DND-41 (cell line): ENCODE data around the gene GTF2H3.

Source experiments
- ATAC-seq: fragments of 200-7000 bp; cut with Tn5 transposase; 3 replicates; pipeline ENCODE4 v1.9.1; 2021; ENCODE audit warnings: low read depth; ENCODE audit not compliant: insufficient read depth
- DNase-seq: peaks from one replicate; pipeline ENCODE4 v3.0.0-alpha.2; 2020
- H2AFZ ChIP-seq: 2 replicates; pipeline ENCODE4 v1.6.0; 2012; ENCODE audit warnings: low read depth, low read length
- H3K27ac ChIP-seq: 2 replicates; pipeline ENCODE4 v1.5.1; 2012; ENCODE audit warnings: low read length, inconsistent platforms
- H3K27me3 ChIP-seq: fragments of 200-600 bp; sonication (generic); 2 replicates; pipeline ENCODE4 v1.6.0; 2012; ENCODE audit warnings: low read length, mild to moderate bottlenecking, inconsistent platforms; ENCODE audit not compliant: insufficient read depth, poor library complexity
- H3K36me3 ChIP-seq: 2 replicates; pipeline ENCODE4 v1.5.1; 2012; ENCODE audit warnings: low read length, inconsistent platforms; ENCODE audit not compliant: insufficient read depth
- H3K4me1 ChIP-seq: 2 replicates; pipeline ENCODE4 v1.5.1; 2012; ENCODE audit warnings: mild to moderate bottlenecking, low read length; ENCODE audit not compliant: insufficient read depth
- H3K4me2 ChIP-seq: 2 replicates; pipeline ENCODE4 v1.6.0; 2012; ENCODE audit warnings: mild to moderate bottlenecking, moderate library complexity, low read length, inconsistent platforms; ENCODE audit not compliant: insufficient read depth
- H3K4me3 ChIP-seq, 2 experiments: fragments of 200-600 bp in 1 of 2; shearing (Covaris generic) in 1 of 2; 2 replicates each; pipeline ENCODE4 v1.5.1; 2012 to 2016; ENCODE audit warnings: inconsistent platforms in 2 of 2, low read length in 2 of 2, mild to moderate bottlenecking in 2 of 2, low read depth in 1 of 2, moderate library complexity in 1 of 2
- H3K79me2 ChIP-seq: 2 replicates; pipeline ENCODE4 v1.6.0; 2012; ENCODE audit warnings: low read length, inconsistent platforms; ENCODE audit not compliant: insufficient read depth
- H3K9ac ChIP-seq: 2 replicates; pipeline ENCODE4 v1.6.0; 2012; ENCODE audit warnings: low read depth, mild to moderate bottlenecking, inconsistent platforms, low read length, moderate library complexity
- H3K9me3 ChIP-seq: 2 replicates; pipeline ENCODE4 v1.5.1; 2012; ENCODE audit warnings: low read length, moderate library complexity, mild to moderate bottlenecking, inconsistent platforms; ENCODE audit not compliant: insufficient read depth, severe bottlenecking
- H4K20me1 ChIP-seq: 2 replicates; pipeline ENCODE4 v1.6.0; 2012; ENCODE audit warnings: low read length; ENCODE audit not compliant: insufficient read depth
- EZH2 ChIP-seq: IDR thresholded peaks from 3 replicates; pipeline ENCODE4 v1.6.1; 2012; ENCODE audit warnings: borderline replicate concordance, low read depth, mild to moderate bottlenecking, moderate library complexity, low read length, inconsistent platforms; ENCODE audit not compliant: severe bottlenecking
- TF ChIP-seq, protein P1 (sequence below): IDR thresholded peaks from 2 replicates; pipeline ENCODE4 v1.5.1; 2012; ENCODE audit warnings: borderline replicate concordance, low read length, moderate library complexity, mild to moderate bottlenecking; ENCODE audit not compliant: poor library complexity, severe bottlenecking; ENCODE audit errors: extremely low read depth

The GTF2H3 gene

DNA sequence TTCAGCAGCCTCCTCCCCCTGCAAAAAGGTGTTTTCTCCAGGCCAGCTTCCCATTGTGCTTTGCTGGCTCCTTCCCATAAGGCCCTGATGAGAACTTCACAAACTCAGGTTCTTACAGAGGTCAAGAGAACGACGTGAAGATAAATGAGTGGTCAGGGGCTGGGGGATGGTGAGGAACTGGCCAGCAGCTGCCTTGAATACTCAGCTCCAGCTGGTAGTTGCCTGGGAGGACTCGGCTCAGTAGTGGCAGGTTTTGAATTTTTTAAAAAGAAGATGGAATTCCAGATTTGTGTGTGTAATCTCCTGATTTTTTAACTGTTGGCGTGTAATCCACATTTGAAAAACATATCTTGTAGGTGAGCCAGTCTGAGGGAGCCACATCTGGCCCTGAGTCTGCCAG is 25.9 kb upstream of the GTF2H3 start:
- Histone ChIP-seq H3K4me1 (peaks cover 32% of the 10 kb centered on the region), H3K4me3 (no peak overlapping the region), H4K20me1 (peaks cover 21% of the 10 kb centered on the region; the same call in 1 of the 2 replicates), H3K27me3 (no peaks in the 10 kb centered on the region), H3K4me2 (no peak overlapping the region), H2AFZ (no peak overlapping the region), H3K27ac (no peak overlapping the region), H3K9me3 (no peaks in the 10 kb centered on the region), H3K79me2 (peaks cover 76% of the 10 kb centered on the region), H3K36me3 (peaks cover 88% of the 10 kb centered on the region), H3K9ac (no peak overlapping the region)
- DNase-seq (no peak), ATAC-seq (no peak)
- TF ChIP-seq EZH2, result no peak
- TF ChIP-seq, protein P1, sequence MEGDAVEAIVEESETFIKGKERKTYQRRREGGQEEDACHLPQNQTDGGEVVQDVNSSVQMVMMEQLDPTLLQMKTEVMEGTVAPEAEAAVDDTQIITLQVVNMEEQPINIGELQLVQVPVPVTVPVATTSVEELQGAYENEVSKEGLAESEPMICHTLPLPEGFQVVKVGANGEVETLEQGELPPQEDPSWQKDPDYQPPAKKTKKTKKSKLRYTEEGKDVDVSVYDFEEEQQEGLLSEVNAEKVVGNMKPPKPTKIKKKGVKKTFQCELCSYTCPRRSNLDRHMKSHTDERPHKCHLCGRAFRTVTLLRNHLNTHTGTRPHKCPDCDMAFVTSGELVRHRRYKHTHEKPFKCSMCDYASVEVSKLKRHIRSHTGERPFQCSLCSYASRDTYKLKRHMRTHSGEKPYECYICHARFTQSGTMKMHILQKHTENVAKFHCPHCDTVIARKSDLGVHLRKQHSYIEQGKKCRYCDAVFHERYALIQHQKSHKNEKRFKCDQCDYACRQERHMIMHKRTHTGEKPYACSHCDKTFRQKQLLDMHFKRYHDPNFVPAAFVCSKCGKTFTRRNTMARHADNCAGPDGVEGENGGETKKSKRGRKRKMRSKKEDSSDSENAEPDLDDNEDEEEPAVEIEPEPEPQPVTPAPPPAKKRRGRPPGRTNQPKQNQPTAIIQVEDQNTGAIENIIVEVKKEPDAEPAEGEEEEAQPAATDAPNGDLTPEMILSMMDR, result no peak

- peaks cover 92% of the 10 kb centered on the region for H3K36me3 ChIP-seq
- H3K27me3 ChIP-seq, result no peaks in the 10 kb centered on the region
- H2AFZ ChIP-seq, result no peak overlapping the region
- no peak for ATAC-seq
- H3K9me3 ChIP-seq, result no peaks in the 10 kb centered on the region
- H3K9ac ChIP-seq, result no peak overlapping the region
- H3K4me1 ChIP-seq, result peaks cover 28% of the 10 kb centered on the region
- no peak overlapping the region for H3K4me3 ChIP-seq
- no peak overlapping the region for H3K27ac ChIP-seq
- TF ChIP-seq, protein P1, result no peak
- TF ChIP-seq EZH2, result no peak
- peaks cover 72% of the 10 kb centered on the region for H3K79me2 ChIP-seq
- H4K20me1 ChIP-seq, result peaks cover 21% of the 10 kb centered on the region; the same call in 1 of the 2 replicates
- no peak for DNase-seq
- no peak overlapping the region for H3K4me2 ChIP-seq
Measured at GRCh38 chr12:123608182-123608581, 25.4 kb upstream of the GTF2H3 start.

GRCh38 chr12:123614110-123614509 is 19.5 kb upstream of the GTF2H3 start:
- peaks cover 23% of the 10 kb centered on the region; the same call in 1 of the 2 replicates for H3K79me2 ChIP-seq
- TF ChIP-seq, protein P1, result no peak
- TF ChIP-seq EZH2, result no peak
- H3K36me3 ChIP-seq, result peaks cover 89% of the 10 kb centered on the region
- no peak overlapping the region for H2AFZ ChIP-seq
- DNase-seq, result no peak
- no peaks in the 10 kb centered on the region for H3K4me1 ChIP-seq
- no peak for ATAC-seq
- no peak overlapping the region for H3K9ac ChIP-seq
- no peak overlapping the region for H3K4me2 ChIP-seq
- no peaks in the 10 kb centered on the region for H3K27me3 ChIP-seq
- no peak overlapping the region for H3K27ac ChIP-seq
- H4K20me1 ChIP-seq, result peaks cover 4% of the 10 kb centered on the region; the same call in 1 of the 2 replicates
- H3K9me3 ChIP-seq, result no peaks in the 10 kb centered on the region
- H3K4me3 ChIP-seq, result no peak overlapping the region
